ENCODE data around the gene PCDHGA10. TPM values are rescaled to one million over a fixed set of nuclear protein-coding genes. Genes with fewer than 3 reads are reported as not detected.

PCDHGA10 gene
- total RNA-seq, 1 experiment from 2014 or later: 3.8 TPM

DNA sequence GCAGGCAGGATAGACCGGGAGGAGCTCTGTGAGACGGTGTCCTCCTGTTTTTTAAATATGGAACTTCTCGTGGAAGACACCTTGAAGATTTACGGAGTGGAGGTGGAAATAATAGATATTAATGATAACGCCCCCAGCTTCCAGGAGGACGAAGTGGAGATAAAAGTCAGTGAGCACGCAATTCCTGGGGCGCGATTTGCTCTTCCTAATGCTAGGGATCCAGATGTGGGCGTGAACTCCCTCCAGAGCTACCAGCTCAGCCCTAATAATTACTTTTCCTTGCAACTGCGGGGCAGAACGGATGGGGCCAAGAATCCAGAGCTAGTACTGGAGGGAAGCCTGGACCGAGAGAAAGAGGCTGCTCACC, 8.7 kb downstream of the PCDHGA10 start (continued):
- TF ChIP-seq ZBTB33 (IDR thresholded peaks at IDR 0.05; ENCODE audit: extremely low read depth, insufficient replicate concordance, low read length) (no peak), FOSL1 (IDR thresholded peaks at IDR 0.05; ENCODE audit: low read depth) (no peak), SRF (IDR thresholded peaks at IDR 0.05; ENCODE audit: low read depth) (no peak), CEBPB (IDR thresholded peaks at IDR 0.05; ENCODE audit: low read depth) (no peak), JUND (IDR thresholded peaks at IDR 0.05) (no peak), TCF7L2 (IDR thresholded peaks at IDR 0.05; ENCODE audit: borderline replicate concordance, extremely low read depth, insufficient read depth, insufficient read length) (no peak), YY1 (IDR thresholded peaks at IDR 0.05; ENCODE audit: extremely low read depth, insufficient replicate concordance, low read depth, low read length) (no peak)

GRCh38 chr5:141422742-141423291, 10.0 kb downstream of the PCDHGA10 start:
- DNase-seq (ENCODE audit: low read depth, low spot score) (no peak), ATAC-seq (no peak)
- H3K27ac ChIP-seq (ENCODE audit: low read depth, low read length): no peak overlapping the region
- H3K79me2 ChIP-seq (ENCODE audit: insufficient read depth, low read length): no peaks in the 10 kb centered on the region
- H4K20me1 ChIP-seq (ENCODE audit: insufficient read depth): no peaks in the 10 kb centered on the region
- no TSS peak for BruUV-seq (replicated peaks)
- CTCF ChIA-PET: no interaction called here
- no peak overlapping the region for H3K4me2 ChIP-seq (ENCODE audit: low read length)
- RAD21 ChIA-PET (ENCODE audit: low non-redundant PET in 1 of 2, low total read pairs in 2 of 2, uncharacterized antibody in 2 of 2, unreplicated experiment in 2 of 2): no interaction called here
- no peak overlapping the region for H3K4me3 ChIP-seq (replicated peaks in 1 of 2; ENCODE audit: low read depth in 1 of 2, low read length in 2 of 2)
- POLR2A ChIA-PET: no interaction called here
- no peaks in the 10 kb centered on the region for H3K9me2 ChIP-seq (ENCODE audit: insufficient read depth)
- H3K36me3 ChIP-seq (ENCODE audit: control insufficient read depth in 1 of 2, insufficient read depth in 2 of 2, low read length in 2 of 2): no peaks in the 10 kb centered on the region
- intact Hi-C loops (cut with micrococcal nuclease): no loop called here
- peaks cover 4 to 22% of the 10 kb centered on the region in 2 experiments; a peak in 2 of 4 replicates for H3K9me3 ChIP-seq (ENCODE audit: control insufficient read depth in 1 of 2, insufficient read depth in 1 of 2, low read depth in 1 of 2, low read length in 2 of 2)
- H3K4me1 ChIP-seq (ENCODE audit: control insufficient read depth in 1 of 2, insufficient read depth in 2 of 2, low read length in 2 of 2): no peaks in the 10 kb centered on the region
- no peak overlapping the region for H2AFZ ChIP-seq (ENCODE audit: low read depth, low read length, poor library complexity, severe bottlenecking)
- no peaks in the 10 kb centered on the region for H3K27me3 ChIP-seq (ENCODE audit: insufficient read depth, low read length)
- no peak overlapping the region for H3K9ac ChIP-seq (ENCODE audit: low read length)
- TF ChIP-seq ZFX (IDR thresholded peaks at IDR 0.05): no peak
- no peak for TF ChIP-seq EZH2phosphoT487 (IDR thresholded peaks at IDR 0.05; ENCODE audit: borderline replicate concordance)
- no peak for TF ChIP-seq ZBTB33 (IDR thresholded peaks at IDR 0.05; ENCODE audit: extremely low read depth, insufficient replicate concordance, low read length)
- no peak for TF ChIP-seq CEBPB (IDR thresholded peaks at IDR 0.05; ENCODE audit: low read depth)
- TF ChIP-seq SRF (IDR thresholded peaks at IDR 0.05; ENCODE audit: low read depth): no peak
- no peak for TF ChIP-seq POLR2AphosphoS5 (IDR thresholded peaks at IDR 0.05; ENCODE audit: low read depth, low read length)
- TF ChIP-seq MAX (IDR thresholded peaks at IDR 0.05): no peak
- TF ChIP-seq SIN3A (IDR thresholded peaks at IDR 0.05; ENCODE audit: low read depth): no peak
- no peak for TF ChIP-seq JUND (IDR thresholded peaks at IDR 0.05)
- TF ChIP-seq EGR1 (IDR thresholded peaks at IDR 0.05; ENCODE audit: low read depth): no peak
- no peak for TF ChIP-seq POLR2A (IDR thresholded peaks at IDR 0.05; ENCODE audit: borderline replicate concordance, extremely low read depth, insufficient read depth, insufficient read length)
- no peak for TF ChIP-seq SP1 (IDR thresholded peaks at IDR 0.05; ENCODE audit: low read depth)
- no peak for TF ChIP-seq TCF7L2 (IDR thresholded peaks at IDR 0.05; ENCODE audit: borderline replicate concordance, extremely low read depth, insufficient read depth, insufficient read length)
- no peak for TF ChIP-seq RAD21 (IDR thresholded peaks at IDR 0.05; ENCODE audit: low read depth)
- no peak for TF ChIP-seq REST (IDR thresholded peaks at IDR 0.05; ENCODE audit: low read depth)
- no peak for TF ChIP-seq EZH2 (IDR thresholded peaks at IDR 0.05)
- no peak for TF ChIP-seq ELF1 (IDR thresholded peaks at IDR 0.05; ENCODE audit: borderline replicate concordance, low read depth)
